NCI-H345 treated with DMSO at 0.1 percent for 48 hours (cell line): ENCODE results near the gene NECTIN1.
"Not testable (repeated sequence)": the region's sequence is repeated elsewhere in the genome, so short reads cannot be mapped to it uniquely, and the experiment has no call there.

Experiments used
- DNase-seq: peaks from one replicate; lab custom pipeline; 2025; ENCODE audit not compliant: unreplicated experiment; lab: John Stamatoyannopoulos, UW

NECTIN1 gene

DNA sequence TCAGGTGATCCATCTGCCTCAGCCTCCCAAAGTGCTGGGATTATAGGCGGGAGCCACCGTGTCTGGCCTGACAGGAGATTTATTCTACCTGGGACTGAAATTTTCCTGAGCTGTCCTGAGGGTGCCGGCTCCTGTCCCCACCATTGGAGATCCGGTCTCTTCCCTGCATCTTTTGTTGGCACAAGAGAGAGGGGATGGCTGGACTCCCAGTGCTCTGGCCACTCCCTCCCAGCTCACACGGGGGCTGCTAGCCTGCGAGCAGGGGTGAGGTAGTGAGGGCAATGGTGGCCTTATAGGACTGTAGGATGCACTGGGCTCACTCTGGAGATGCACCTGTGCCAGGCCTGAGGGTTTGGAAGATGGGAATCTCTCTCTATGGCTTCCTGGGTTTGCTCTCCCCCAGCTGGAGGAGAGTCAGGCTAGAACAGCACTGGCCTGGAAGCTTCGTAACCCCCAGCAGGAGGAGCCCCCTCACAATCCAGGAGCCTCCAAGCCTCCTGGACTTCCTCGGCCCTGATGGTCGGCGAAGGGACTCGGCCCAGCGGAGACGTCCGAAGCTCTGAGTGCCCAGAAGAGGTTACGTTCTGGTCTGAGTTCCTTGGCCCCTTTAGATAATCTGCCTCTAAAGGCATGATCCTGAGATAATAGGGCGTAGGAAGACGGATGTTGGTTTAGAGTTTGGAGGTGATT lies 106.4 kb downstream of the NECTIN1 start:
- no peak for DNase-seq

DNA sequence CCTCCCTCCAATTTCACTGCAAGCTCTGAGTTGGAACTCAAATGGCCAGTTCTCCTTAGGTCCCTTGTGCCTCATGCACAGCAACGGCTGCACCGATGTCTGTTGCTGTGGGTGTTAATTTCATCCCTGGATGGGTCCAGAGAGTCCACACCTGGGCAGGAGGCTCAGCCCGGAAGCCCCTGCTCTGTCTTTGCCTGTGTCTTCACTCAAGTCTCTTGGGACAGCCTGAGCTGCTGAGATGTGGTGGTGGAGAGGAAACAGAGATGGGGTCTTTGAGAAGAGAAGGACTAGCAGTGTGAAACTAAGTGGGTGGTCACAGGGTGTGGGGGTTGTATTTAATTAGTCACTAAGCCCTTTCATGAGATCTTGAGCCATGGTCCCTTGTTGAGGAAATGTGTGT lies 109.3 kb downstream of the NECTIN1 start:
- no peak for DNase-seq

DNA sequence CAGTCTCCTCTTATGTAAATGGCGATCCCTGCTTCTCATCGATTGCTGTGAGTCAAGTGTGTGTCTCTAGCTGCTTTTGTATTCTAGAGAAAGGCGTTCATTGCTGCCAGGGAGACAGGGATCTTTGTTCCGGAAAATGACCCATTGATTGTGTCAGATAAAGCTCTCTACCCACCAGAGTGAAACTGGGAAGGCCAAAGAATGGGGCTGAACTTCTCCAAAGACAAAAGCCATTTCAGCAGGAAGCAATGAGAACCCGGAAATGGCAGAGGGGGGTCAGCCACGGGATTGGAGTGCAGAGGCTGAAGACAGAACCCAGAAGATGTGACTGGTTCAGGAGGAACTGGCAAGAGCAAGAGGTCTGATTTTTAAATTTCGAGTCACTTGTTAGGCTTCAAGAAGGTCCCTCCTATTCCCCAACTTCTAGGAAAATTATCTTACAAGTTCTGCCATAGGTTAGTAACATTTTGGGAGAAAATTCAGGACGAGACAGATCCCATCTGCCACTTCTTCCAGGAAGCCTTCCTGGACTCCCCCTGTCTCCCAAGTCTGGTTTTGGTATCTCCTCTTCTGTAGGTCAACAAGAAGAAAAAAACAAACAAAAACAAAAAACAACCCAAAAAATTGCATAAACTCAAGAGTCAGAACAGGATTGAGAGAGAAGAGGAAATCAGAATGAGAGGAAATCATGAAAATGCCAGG lies 110.6 kb downstream of the NECTIN1 start:
- no peak for DNase-seq

DNA sequence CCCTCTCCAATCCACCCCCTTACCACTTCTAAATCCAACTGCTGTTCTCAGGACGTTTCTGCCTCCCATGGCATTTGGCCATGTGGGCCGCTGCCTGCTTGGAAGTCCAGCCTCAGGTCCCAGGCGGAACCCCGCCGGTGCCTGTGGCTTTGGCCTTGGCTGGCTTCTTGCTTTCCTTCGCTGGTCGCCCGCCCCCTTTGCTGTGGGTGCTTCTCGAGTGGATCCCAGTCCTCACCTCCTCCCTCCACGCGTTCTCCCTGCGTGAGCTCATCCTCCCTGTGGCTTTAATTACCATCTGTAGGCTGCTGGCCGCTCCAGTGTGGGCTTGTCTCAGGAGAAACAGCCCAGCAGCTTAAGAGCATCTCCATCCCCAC lies 111.7 kb downstream of the NECTIN1 start:
- DNase-seq = no peak

DNA sequence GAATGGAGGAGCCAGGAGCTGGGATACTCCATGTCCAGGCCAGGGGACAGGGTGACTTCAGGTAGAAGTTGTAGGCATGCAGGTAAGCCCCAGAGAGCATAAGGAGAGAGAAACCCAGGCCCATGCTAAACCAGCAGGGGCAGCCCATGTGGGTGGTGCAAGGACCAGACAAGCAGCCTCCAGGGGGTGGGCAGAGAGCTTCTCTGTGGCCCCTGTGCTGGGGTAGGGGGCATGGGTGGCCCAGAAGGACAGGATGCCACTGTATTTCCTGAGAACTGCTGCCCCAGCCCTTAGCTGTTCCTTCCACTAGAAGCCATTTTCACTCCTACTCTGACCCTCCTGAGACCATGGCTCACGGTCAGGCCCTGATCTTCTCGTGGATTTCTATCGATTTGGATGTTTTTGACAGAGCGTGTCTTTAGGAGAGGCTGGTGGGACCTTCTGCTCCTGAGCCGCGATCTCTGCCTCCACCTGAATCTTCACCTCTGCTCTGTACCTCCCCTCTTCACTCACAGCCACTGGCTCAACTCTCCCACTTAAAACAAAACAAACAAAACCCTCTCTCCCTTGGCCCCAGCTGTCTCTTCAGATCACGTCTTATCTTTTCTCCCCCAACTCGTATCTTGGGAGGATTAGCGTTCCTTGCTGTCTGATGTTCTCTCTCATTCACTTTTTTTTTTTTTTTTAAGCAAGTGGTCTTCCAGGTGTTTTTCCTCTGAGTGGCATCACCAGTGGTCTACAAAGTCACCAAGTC lies 112.2 kb downstream of the NECTIN1 start:
- no peak for DNase-seq

DNA sequence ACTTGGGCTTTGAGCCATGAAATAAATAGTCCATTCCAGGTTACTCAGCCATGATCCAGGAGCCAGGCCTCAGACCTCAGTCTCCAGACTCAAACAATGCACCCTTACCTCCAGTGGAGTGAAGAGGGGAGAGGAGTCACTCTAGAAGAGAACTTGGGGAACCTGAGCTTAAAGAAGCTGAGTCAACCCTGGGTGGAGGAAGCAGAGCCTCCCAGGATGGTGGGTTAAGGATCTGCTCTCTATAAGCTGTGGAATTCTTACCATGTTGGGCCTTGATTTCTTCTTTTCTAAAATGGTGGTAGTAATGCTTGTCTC lies 113.2 kb downstream of the NECTIN1 start:
- DNase-seq = no peak

DNA sequence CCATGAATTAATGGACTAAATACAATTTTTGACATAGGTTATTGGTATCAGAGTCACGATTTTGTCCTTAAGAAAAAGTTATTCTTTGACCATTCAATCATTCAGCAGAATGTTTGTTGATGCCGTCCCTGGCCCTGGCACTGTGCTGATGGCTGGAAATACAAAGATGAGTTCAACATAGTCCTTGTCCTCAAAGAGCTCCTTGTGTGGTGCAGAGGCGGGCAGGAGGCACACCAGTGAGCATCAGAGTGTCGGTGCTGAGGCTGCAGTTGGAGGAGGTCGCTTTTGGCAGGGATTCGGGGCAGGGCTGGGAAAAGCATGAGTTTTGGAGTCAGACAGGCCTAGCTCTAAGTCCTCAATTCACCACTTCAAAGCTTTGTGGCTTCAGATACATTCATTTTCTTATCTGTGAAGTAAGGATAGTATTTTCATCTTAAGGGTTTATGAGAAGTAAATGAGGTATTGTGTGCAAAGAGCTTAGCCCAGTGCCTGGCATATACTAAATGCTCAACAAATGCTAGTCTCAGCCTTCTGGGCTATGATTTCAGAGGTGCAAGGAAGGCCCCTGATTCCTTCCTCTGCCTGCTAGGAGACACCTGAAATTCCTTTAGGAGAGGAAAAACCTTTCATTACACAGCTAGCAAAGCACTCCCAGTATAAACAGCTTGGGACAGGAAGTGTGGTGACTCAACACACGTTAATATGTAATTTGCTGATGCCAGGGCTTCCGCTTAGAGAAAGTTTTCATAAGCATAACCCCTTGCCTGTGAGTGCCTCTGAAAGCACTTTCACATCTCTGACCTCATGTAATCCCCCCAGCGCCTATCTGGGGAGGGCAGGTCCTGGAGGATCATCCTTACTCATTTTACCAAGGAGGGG lies 113.8 kb downstream of the NECTIN1 start:
- DNase-seq = no peak

DNA sequence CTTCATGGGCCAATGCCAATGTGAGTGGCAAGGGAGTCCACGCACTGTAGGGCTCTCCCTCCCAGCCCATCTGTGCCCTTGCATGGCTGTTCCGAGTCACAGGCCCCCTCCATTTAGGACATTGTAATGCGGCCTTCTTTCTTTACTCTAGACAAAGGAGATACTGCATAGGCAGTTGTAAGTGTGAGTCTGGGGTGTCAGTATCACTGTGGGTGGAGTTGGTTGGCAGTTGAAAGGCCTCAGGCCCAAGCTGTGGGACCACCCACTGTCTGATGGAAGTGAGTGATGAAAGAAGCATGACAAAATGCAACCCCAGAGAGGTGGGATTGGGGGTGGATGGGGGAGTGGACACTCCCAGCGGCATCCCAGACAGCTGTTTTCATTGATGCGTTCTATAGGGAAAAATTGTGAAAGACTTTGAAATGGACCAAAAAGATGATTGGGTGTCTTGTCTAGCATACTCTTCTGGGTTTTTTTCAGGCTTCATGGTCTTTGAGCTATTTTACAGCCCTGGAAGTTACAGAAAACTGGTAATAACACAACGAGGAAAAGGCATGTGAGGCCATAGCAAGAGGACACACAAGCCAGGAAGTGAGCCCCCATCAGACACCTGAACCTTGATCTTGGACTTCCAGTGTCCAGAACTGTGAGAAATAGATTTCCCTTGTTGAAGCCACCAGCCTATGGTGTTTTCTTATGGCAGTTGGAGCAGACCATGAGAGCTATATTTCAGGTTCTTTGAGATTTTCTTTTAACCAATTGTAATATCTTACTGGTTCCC lies 114.6 kb downstream of the NECTIN1 start:
- DNase-seq = no peak

DNA sequence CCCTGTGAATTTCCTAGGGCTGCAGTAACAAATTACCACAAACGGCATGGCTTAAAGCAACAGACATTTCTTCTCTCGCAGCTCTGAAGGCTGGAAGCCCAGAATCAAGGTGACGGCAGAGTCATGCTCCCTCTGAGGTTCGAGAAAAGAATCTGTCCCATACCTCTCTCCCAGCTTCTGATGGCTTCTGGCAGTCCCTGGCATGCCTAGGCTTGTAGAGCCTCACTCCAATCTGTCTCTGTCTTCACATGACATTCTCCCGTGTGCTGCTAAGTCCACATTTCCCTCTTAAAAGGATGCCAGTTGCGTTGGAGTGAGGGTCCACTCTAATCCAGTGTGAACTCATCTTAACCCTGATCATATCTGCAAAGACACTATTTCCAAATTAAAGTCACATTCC lies 116.2 kb downstream of the NECTIN1 start:
- DNase-seq = no peak

DNA sequence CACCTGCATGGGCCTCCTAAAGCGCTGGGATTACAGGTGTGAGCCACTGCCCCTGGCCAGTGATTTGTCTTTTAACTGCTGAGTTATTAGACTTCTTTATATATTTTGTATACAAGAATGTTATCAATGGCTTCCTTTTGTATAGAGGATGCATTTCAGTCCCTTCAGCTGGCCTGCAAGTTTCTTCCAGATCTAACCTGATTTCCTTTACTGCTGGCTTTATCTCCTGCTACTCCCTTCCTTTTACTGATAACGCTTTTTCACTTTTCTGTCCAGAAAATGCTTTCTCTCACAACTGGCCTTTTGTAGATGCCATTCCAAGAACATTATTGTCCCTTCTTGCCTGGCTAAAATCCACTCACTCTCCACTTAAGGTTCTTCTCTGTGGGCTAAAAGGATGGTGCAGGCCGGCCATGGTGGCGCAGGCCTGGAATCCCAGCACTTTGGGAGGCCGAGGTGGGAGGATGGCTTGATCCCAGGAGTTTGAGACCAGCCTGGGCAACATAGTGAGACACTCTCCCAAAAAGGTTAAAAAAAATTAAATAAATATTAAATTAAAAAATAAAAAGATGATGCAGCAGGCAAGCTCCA lies 118.1 kb downstream of the NECTIN1 start:
- no peak for DNase-seq

DNA sequence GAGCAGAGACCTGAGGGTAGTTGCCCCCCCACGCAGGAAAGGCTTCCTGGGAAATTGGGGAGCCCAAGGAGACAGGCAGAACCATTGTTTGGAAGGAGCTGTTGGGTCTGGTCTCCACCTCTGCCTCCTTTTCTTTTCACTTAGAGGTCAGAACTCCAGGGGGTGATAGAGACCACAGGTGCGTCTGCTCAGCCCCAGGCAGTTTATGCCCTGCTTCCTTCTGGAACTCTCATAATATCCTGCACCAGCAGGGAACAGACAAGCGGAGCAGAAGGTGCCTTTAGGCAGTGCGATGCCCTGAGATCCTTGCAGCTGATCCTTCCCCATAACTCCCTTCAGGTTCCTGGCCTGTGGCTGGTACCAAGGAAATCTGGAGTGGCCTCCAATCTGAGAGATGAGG lies 120.2 kb downstream of the NECTIN1 start:
- DNase-seq = no peak

DNA sequence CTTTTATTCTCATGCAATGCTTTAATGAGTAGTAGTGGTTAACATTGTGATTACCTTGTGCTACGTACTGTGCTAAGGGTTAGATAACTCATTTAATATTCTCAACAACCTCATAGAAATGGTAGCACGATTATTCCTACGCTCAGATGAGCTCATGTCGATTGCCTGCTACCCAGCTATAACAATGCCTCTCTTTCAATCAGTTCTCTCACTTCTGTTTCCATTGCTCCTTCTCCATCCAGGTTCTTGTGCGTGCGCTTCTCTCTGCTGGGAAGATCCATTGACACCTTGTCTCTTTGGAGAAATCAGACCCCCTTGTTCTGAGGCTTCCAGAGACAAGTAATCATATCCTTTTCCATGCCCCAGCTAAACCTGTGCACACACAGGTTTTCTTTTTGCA lies 120.8 kb downstream of the NECTIN1 start:
- no peak for DNase-seq

DNA sequence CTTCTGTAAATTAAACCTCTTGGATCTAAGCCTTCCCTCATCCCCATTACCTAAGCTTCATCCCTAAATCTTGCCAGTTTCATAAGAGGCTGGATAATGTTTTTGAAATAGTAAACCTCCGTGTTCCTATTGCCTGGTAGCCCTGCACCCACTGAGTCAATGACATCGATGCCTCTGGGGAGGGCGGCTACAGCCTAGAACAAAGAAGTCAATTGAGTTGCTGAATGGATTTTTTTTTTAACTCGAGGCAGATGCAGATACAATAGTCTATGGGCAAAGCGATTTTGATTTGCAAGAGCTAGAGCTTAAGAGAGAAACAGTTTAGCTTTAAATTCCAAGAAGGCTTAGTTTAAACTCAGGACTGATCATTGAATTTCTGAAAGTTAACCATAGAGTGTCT lies 121.3 kb downstream of the NECTIN1 start:
- peak; percentile 53 for DNase-seq

DNA sequence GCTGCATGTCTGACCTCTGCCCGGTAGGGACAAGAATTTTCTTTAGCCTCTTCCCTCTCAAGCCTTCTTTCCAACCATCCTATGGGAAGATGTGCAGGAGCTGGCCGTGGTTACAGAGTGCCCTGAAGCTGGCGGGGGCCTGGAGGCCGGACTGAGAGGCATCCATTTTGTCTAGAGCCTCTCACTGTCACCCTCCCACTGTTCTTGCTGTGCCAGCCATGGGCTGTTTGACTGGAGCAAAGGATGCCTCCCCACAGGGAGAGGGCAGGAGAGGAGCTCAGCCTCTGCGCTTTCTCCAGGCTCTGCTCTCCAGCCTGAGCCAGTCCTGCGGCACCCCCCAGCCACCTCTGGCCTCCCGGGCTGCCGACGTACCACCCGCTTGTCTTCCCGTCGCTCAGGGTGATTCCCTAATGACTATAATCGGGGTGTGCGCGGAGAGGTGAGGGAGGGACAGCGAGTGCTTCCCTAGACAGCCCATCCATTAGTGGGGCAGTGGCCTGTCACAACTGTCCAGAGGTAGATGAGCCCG lies 123.8 kb downstream of the NECTIN1 start:
- DNase-seq = no peak

DNA sequence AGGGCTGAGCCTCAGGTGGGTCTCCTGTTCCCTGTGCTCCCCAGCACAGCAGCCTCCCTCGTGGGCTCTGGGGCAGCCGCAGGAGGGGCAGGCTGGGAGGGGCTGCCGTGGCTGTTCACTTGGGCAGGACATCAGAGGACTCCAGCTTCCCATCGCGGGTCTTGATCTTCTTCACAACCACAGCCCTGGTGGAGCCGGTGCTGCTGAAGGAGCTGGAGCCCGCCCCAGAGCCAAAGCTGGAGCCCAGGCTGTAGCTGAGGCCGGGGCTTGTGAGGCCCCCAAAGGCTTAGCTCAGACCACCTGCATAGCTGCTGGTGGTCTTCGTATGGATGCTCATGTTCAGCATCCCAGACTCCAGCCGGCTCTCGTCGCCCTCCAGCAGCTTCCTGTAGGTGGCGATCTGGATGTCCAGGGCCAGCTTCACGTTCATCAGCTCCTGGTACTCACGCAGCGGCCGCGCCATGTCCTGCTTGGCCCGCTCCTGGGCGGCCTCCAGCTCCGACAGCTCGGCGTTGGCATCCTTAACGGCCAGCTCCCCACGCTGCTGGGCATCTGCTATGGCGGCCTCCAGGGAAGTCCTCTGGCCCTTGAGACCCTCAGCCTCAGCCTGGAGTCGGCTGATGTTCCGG lies 126.1 kb downstream of the NECTIN1 start:
- no peak for DNase-seq

DNA sequence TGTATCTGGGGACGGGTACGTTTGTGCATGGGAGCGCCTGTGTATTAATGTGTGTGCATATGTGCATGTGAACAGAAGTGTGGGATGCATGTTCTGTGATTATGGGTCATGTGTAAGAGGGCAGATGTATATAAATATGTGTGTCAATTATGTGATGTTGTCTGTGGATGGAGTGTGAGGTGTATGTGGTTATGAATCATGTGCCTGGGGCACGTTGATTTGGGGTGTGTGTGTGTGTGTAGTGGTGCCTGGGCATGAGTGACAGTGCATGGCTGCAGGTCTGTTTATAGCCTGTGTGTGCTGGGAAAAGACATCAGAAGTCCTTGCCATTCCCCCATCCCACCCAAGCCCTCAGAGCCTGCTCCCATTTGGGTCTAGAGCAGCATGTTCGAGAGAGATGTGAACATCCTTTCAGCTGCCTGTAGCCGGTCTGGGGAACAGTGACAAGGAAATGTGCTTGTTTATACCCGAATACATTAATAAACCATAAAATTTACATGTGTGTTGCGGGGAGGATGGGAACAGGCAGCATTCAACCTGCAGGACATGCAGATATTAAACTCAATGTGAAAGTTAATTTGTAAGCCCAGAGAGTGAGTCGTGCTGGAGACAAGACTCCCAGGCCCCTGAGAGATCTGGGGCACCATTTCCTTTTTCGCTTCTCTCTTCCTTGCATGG lies 129.0 kb downstream of the NECTIN1 start:
- no peak for DNase-seq

DNA sequence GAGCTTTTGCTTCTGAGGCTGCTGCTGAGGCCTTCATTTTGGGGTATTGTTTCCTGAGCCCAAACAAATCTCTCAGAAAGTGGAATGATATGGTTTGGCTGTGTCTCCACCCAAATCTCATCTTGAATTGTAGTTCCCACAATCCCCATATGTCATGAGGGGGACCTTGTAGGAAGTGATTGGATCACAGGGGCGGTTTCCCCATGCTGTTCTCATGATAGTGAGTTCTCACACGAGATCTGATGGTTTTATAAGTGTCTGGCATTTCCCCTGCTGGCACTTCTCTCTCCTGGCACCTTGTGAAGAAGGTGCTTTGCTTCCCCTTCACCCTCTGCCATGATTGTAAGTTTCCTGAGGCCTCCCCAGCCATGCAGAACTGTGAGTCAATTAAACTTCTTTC lies 133.1 kb downstream of the NECTIN1 start:
- not testable (repeated sequence) for DNase-seq

DNA sequence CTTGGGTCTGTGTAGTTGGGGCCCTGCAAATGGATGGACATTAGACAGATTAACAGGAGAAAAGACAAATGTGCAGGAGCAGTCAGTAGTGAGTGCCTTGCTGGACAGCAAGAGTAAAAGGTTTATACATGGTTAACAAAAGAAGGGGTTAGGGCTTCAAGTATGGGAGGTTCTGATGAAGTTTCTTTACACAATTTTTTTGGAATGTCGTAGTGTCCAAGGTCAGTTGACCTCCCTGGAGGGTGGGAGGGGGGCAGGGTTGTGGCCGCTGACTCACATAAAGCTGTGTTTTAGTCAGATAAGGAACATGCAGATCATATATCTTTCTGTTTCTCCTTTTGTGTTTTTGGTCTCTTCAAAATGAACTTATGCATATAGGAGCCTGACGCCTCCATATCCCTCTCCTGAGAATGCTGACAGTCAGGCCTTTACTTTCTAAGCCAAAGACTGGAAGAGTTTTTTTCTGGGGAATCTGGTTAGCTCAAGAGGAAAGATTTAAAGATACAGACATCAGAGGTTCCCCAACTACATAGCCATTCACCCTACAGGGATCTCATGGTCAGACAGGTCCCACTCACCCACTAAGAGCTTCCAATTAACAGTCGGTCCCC lies 134.3 kb downstream of the NECTIN1 start:
- no peak for DNase-seq

DNA sequence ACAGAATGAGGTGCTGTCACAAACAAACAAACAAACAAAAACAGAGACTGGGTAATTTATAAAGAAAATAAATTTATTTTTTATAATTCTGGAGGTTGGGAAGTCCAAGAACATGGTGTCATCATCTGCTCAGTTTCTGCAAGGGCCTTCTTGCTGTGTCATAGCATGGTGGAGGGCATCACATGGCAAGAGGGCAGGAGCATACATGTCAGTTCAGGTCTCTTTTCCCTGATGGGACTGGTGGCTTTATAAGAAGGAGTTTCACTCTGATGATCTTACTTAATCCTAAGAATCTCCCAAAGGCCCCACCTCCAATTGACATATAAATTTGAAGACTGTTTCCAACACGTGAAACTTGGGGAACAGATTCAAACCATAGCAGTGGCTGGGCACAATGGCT lies 135.7 kb downstream of the NECTIN1 start:
- DNase-seq = no peak
